HG03108 (cell line): ENCODE results near the gene PRKAB2.
"Not testable (repeated sequence)": the region's sequence is repeated elsewhere in the genome, so short reads cannot be mapped to it uniquely, and the experiment has no call there.

Experiments used
- ATAC-seq: cut with Tn5 transposase; IDR thresholded peaks from one replicate; pipeline ENCODE4 v1.9.1; 2021; ENCODE audit warnings: moderate library complexity; ENCODE audit not compliant: unreplicated experiment

PRKAB2 gene

DNA sequence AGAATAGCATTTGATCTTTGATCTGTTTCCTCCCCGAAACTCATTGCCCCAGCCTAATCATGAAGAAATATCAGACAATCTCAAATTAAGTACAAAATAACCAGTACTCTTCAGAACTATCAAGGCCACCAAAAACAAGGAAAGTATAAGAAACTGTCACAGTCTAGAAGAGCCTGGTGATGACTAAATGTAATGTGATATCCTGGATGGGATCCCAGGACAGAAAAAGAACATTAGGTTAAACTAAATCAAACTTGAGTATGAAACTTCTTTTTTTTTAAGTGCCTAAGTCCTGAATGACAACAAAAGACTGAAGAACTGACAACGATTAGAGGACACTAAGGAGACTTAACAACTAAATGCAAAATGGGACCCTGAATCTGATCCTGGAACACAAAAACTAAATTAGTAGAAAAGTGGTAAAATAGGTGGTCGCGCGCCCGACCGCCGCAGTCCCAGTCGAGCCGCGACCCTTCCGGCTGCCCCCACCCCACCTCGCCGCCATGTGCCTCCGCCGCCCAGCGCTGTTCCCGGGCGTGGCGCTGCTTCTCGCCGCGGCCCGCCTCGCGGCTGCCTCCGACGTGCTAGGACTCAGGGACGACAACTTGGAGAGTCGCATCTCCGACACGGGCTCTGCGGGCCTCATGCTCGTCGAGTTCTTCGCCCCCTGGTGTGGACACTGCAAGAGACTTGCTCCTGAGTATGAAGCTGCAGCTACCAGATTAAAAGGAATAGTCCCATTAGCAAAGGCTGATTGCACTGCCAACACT lies 5.5 kb upstream of the PRKAB2 start:
- ATAC-seq: no peak

DNA sequence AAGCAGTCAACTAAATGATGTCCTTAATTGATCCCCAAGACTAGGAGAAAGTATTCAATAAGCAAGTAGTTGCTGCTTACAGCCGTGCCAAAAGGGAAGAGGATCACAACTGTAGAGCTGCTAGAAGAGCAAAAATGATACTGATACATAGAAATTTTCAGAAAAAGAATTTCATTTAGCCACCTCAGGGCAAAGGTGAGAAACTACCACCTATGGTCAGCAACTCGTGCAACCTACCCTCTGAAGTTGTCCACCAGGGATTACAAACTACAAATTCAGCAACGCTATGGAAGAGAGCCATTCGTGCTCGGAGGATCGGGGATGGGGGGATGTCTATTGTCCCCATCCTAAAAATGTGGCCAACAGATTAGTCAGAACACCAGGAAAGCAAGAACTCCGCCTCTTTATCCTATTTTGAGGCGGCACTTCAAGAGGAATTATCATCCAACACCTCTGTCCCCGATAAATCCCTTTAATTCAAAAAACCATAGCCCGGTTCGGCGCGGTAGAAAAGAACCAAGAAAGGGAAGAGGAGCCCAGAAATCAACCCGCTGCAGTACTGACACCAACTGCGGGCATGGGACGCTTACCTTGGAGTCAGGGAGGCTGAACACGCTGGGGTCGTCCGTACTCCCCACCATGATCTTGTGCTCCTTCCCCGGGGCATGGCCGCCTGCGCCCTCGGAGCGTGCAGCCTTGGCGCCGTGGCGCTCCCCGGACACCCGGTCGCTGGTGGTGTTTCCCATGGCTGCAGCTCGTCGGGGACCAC lies 687 bp downstream of the PRKAB2 start:
- no peak for ATAC-seq

DNA sequence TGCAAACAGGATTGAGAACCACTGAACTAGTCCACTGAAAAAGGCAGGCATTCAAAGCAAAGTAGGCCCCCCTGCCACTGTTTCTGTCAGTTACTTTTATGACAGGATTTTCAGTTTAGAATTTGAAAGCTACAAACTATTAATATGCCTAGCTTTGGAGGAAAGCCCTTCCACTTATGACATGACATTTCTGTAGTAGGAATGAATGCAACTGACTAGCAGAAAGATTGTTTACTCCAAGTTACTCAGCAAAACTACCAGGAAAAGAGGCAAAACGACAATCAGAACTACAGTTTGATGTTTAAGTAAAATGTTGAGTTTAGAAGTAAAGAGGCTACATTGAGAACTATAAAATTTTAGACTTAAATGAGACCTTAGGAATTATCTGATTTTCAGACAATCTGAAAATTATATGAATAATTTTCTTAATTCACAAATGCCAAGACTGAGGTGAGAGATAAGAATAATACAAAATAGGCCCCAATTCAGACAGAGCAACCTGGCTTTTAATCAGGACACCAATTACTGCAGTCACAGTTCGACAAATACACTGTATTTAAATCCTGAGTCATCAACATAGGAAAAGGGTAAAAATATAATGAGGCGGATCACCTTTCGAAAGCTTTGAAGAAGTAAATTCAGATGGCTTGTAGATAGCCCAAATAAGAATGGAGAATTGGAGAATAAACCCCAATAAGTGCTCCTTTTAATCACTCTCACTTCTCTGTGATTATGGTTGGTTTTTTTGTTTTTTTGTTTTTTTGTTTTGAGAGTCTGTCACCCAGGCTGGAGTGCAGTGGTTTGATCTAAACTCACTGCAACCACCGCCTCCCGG lies 2.2 kb downstream of the PRKAB2 start:
- no peak for ATAC-seq

DNA sequence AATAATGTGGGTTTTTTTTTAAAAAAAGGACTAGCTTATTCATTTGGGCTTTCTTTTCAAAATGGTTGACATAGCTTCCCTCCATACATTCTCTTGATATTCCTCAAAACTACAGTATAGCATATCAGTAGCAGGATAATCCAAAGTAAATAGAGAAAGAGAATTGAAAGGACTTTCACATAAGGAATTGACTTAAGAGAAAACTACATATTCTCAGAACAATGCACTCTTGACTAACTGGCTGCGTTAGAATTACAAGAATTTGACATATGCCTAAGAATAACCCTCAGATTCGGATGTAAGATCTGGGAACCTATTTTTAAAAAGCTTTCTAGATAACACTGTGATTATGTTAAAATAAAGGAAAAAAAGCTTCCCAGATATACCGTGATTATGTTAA lies 3.1 kb downstream of the PRKAB2 start:
- no peak for ATAC-seq

DNA sequence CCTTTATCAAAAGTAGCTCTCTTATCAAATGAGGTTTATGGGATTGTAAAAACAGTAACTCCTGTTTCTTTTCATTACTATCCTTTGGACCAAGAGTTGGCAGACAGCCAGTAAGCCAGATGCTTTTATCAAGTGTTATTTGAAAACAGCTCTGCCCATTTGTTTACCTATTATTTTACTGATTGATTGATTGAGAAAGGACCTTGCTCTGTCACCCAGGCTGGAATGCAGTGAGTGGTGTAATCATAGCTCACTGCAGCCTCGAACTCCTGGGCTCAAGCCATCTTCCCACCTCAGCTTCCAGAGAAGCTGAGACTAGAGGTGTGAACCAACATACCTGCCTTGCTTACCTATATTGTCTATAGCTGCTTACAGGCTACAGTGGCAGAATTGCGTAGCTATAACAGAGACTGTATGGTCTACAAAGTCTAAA lies 3.6 kb downstream of the PRKAB2 start:
- no peak for ATAC-seq

DNA sequence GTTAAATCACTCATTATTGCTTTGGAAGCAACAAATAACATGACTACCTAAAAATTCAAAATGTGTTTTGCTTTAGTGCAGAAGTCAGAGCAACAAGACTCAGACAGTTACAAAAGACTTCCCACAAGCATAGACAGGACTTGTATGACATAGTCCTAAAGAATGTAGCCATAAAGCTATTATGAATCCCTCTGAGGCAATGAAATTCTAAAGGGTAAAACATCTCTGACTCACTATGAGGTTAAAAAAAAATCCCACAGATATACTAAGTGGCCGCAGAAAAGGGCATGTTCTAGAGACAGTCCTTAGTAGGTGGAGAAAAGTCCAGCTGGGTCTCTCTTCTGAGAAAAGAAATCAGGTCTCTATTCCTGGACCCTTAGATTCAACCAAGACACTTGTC lies 4.9 kb downstream of the PRKAB2 start:
- ATAC-seq: no peak

DNA sequence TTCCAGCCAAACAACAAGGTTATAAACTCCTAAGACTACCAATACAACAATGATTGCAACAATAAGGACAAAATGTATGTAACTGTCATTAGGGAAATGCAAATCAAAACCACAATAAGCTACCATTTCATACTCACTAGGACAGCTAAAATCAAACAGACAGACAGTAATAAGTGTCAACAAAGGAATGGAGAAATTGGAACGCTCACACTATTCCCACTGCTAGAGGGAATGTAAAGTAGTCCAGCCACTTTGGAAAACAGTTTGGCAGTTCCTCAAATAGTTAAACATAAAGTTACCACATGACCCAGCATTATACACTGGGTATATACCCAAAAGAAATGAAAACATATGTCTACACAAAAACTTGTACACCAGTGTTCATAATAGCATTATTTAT lies 9.3 kb downstream of the PRKAB2 start:
- ATAC-seq: no peak

DNA sequence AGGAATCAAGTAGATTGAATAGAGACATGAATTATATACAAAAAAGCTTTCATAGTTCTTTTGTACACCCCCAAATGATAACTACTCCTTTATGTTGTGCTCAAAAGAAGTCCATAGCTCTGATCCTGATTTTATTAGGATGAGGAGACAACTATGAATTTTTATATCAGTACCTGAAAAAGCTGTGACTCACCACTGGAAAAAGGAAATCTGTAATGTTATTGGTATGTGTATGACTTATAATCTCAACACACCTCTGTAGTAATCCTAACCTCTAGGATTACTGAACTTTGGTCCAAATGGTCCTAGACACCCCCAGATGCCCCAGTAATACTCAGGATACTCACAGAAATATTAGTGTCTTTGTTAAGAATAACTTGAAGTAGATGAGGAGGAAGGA lies 10.2 kb downstream of the PRKAB2 start:
- no peak for ATAC-seq

DNA sequence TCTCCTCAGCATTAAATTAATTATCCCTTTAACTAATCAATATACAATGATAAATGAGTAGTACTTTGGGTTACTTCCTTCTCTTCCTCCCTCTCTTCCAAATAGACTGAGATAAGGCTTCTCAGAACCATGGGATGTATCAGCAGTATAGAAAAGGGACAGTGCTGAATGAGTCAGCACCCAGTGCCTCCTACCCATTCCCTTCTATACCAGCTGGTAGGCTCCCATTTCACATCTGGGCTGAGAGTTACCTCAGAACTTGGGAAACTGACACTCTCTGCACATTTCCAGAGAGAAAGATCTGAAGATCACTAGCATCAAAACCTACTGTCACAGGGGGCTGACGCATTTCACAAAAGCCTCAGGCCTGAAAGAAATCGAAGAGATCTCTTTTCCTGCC lies 15.2 kb downstream of the PRKAB2 start:
- ATAC-seq: not testable (repeated sequence)

DNA sequence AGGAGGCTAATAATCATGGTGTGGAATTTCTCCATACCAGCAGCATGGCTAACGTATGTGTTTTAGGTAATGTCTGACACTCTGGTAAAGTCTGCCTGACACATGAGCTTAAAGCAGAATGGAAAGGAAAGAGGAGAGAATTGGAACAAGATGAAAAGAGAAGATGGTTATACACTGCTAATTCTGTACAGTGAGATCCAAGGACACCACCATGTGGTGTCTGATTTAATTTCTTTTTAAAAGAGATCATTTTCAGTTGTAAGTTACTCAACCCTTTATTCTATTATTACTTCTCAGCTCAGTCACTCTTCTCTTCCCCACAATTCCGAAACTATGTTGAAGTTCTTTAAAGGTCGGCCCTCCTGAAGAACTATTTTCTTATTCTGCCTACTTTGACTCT lies 15.6 kb downstream of the PRKAB2 start:
- no peak for ATAC-seq

DNA sequence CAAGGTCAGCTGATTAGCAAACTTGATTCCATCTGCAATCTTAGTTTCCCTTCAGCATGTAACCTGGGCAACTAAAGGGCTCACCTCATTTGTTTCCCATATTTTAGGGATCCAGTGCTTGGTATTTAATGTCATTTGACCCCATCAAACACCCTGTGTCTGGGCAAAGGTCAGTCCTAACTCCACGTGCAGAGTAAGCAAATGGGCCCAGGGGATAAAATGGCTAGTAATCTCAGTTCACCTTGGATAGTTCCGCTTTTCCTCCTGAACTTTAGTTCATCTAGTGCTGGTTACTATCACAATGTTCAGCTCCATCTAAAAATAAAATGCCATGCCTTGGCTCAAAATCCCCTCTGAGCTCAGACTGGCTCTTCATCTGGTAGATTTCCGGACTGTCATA lies 19.5 kb downstream of the PRKAB2 start:
- ATAC-seq: no peak

DNA sequence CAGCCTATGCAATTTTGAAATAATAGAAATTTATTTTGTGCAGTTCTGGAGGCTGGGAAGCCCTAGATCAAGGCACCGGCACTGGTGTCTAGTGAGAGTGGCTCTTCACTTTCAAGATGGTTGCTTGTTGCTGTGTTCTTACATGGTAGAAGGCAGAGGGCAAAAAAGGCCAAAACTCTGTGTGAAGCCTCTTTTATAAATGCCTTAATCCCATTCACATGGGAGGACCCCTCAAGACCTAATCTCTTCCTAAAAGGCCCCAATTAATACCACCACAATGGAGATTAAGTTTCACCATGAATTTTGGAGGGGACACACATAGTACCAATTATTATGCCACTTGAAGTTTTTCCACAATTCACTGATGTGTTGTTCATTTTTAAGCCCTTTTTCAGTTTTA lies 21.0 kb downstream of the PRKAB2 start:
- no peak for ATAC-seq

DNA sequence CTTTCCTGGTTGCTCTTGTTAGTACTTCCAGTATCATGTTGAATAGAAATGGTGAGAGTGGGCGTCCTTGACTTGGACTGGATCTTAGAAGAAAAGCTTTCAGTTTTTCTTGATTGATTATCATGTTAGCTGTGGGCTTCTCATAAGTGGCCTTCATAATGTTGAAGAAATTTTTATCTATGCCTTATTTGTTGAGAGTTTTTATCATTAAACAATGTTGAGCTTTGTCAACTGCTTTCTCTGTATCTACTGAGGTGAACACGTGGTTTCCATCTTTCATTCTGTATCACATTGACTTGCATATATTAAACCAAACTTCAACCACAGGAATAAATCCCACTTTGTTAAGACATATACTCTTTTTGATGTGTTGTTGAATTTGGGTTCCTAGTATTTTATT lies 29.4 kb downstream of the PRKAB2 start:
- ATAC-seq: no peak

DNA sequence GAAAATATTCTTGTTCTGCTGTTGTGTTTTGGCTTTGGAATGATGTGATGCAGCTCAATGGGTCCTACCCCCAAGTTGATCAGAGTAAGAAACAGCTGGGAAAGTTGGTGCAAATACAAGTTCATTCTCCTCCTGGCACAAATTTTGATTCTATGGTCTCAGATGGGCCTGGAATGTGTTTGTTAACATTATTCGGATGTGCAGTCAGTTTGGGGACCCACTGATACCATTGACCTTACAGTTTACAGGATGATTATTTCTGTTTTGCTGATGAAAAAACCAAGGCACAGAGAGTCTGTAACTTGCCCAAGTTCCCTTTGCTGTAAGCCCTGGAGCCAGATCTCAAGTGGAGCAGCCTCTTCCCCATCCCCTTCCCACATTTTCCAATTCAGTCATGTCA lies 41.5 kb downstream of the PRKAB2 start:
- not testable (repeated sequence) for ATAC-seq

DNA sequence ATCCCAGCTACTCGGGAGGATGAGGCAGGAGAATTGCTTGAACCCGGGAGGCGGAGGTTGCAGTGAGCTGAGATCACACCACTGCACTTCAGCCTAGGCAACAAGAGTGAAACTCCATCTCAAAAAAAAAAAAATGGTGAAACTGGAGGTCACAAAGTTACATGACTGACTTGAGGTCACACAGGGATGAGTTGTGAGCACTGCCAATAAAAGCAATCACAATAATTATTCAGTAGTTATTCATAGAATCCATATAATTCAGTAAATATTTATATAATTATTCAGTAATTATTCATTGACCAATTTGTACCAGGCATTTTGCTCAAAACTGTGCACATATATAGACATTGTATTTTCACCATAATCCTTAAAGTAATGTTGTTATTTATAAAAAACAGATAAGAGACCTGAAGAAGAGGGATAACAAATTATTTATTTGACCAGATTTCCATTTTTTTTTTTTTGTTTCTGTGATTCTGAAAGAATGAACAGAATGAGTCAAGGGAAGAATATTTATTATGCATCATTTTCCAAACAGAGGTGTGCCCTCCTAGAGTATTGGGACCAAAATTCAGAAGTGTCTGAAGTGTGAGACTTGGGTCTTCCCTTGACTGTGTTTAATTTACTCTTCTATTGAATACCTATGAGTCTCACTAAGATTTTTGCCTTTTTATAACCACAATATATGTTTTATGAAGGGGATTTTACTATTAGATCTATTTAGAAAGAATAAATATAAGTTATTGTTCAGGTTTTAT lies 43.0 kb downstream of the PRKAB2 start:
- no peak for ATAC-seq

DNA sequence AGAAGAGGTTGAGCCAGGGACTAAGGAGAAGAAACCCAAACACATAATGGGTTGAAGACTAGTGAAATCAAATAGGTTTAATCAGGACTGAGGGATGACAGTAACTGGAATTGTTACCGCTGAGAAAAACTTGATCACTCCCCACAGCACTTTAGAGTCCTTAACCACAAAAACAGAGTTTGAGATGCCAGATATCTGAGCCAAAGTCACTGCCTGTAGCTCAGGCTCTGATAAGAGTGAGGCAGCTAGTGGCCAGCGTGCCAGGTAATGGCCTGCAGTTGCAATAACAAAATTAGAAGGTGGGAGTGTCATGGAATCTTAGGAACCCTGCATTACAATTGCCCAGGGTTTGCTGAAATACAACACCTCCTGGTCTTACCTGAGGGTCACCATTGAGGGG lies 48.0 kb downstream of the PRKAB2 start:
- no peak for ATAC-seq

DNA sequence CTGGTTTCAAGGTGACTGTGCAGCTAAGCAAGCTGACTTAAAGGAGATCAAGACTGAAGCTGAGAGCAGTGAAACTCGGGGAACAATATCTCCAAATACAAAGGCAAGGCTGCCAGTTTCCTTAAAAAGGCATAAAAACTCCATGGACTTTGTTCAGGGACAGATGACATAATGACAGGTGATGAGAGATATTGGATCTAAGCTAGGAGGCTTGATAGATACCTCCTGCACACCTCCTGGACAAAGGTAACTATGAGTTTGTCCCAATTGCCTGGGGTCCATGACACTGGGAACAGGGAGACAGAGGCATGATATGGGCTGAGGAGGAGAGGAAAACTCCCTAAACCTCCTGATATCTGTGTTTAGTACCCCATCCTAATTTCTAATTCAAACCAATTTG lies 55.2 kb downstream of the PRKAB2 start:
- no peak for ATAC-seq

DNA sequence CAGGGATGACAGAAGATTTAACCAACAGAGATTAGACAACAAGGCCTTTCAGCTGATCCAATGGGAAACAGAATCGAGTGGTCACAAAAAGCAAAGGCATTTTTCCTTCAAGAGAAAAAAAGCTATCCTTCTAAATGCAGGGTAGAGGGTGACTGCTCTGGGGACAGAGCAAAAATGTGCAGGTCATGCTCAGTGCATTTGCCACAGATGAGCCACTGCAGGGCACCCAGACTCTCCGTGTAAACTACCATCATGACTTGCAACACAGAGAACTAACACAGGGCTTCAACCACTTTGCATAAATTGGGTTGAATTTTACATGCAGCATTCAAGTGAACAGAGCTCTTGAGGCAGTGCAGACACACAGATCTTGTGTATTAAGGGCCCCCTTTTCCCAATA lies 56.8 kb downstream of the PRKAB2 start:
- no peak for ATAC-seq

DNA sequence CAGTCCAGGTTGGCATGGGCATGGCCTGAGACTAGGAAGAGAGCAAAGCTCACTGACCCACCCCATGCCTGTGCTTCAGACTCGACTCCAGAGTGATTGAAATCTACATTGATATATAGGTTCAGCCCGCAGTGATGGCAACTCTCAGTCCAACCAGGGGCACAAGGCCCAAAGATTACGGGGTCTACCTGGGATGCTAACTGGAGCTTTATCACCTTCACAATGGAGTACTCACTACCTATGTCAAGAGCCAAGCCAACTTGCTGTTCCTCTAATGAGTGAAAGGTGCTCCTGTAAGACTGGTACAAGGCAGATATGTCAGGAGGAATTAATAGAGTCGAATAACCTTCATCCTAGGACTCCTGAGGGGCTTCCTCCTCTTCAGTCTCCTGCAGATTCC lies 57.2 kb downstream of the PRKAB2 start:
- ATAC-seq: not testable (repeated sequence)

DNA sequence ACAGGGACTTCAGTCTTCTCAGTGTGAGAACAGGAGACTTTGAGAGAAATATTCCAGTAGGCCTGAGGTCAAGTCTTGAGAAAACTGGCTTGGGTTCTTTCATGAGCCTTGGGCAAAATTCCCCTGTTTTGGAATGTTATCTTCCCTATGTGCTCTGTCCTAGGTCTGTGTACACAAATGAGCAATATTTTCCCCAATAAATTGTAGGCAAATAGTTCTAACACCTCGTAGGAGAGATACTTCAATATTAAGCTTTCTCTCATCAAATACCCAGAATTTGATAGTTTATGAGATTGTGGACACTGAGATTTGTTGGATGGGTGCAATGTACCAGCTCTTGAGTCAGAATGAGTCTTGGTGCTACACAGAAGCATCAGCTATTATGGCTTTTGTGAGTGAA lies 57.9 kb downstream of the PRKAB2 start:
- not testable (repeated sequence) for ATAC-seq
